K562 (cell line): ENCODE data around the gene C10orf105.

ENCODE experiments used
- BHLHE40 ChIP-seq: IDR thresholded peaks from 2 replicates; pipeline ENCODE4 v1.6.1; 2011; ENCODE audit warnings: low read length, improper control_type of control experiment
- CBX8 ChIP-seq: fragments of 200-600 bp; sonication (generic); IDR thresholded peaks from 2 replicates; pipeline ENCODE4 v1.6.1; 2012; ENCODE audit warnings: borderline replicate concordance, mixed run types, low read depth, mild to moderate bottlenecking, moderate library complexity, mixed read lengths, low read length, control low read depth, inconsistent platforms; ENCODE audit not compliant: poor library complexity, severe bottlenecking; ENCODE audit errors: extremely low read depth
- CGGBP1 ChIP-seq: fragments of 250-450 bp; sonication (Bioruptor Pico); IDR thresholded peaks from 2 replicates; pipeline ENCODE4 v1.9.0; 2021; ENCODE audit warnings: mild to moderate bottlenecking
- CSDE1 ChIP-seq, 2 experiments: fragments of 450-650 bp; IDR thresholded peaks; 2 replicates each; pipeline ENCODE4 v1.6.1; 2016; ENCODE audit warnings: mild to moderate bottlenecking in 1 of 2
- CTCF ChIP-seq, 3 experiments: IDR thresholded peaks in 2 of 3; conservative IDR thresholded peaks in 1 of 3; 2 replicates each; pipeline ENCODE4 v1.5.1; 2011 to 2012; ENCODE audit warnings: low read length in 3 of 3, mild to moderate bottlenecking in 3 of 3, control low read depth in 2 of 3, improper control_type of control experiment in 1 of 3, inconsistent platforms in 1 of 3, low read depth in 1 of 3, mixed read lengths in 1 of 3, moderate library complexity in 1 of 3; ENCODE audit not compliant: insufficient read depth in 2 of 3
- DNMT1 ChIP-seq: fragments of 450-650 bp; IDR thresholded peaks from 2 replicates; pipeline ENCODE4 v1.6.1; 2016; ENCODE audit warnings: antibody characterized with exemption, mild to moderate bottlenecking
- KDM4B ChIP-seq, 2 experiments: fragments of 450-650 bp in 1 of 2; sonication (generic) in 1 of 2; IDR thresholded peaks; 2 replicates each; pipeline ENCODE4 v1.6.1; 2016 to 2017; ENCODE audit warnings: borderline replicate concordance in 2 of 2, antibody characterized with exemption in 1 of 2, low read depth in 1 of 2, mild to moderate bottlenecking in 1 of 2
- MAFK ChIP-seq: IDR thresholded peaks from 2 replicates; pipeline ENCODE4 v1.6.1; 2011; ENCODE audit warnings: low read length, improper control_type of control experiment
- POLR2A ChIP-seq: fragments of 450-650 bp; conservative IDR thresholded peaks from 2 replicates; pipeline ENCODE4 v1.6.1; 2016
- POLR2AphosphoS2 ChIP-seq: IDR thresholded peaks from 2 replicates; pipeline ENCODE4 v1.6.1; 2012; ENCODE audit warnings: low read length, improper control_type of control experiment
- REST ChIP-seq, 2 experiments: fragments of 450-650 bp; formaldehyde crosslinking in 1 of 2; IDR thresholded peaks; 2 replicates each; pipeline versions ENCODE4 v1.4.0 to v1.6.1; 2014 to 2020; ENCODE audit warnings: mild to moderate bottlenecking in 2 of 2, borderline replicate concordance in 1 of 2, low read depth in 1 of 2
- RFX5 ChIP-seq: IDR thresholded peaks from 2 replicates; pipeline ENCODE4 v1.6.1; 2011; ENCODE audit warnings: low read depth, mild to moderate bottlenecking, improper control_type of control experiment, low read length
- ZHX1 ChIP-seq: fragments of 150-350 bp; conservative IDR thresholded peaks from 2 replicates; pipeline ENCODE4 v1.6.1; 2014; ENCODE audit warnings: low read length
- ZNF639 ChIP-seq, 2 experiments: fragments of 200-800 bp in 1 of 2; sonication (Bioruptor generic) in 1 of 2; sonication (generic) in 1 of 2; formaldehyde crosslinking in 1 of 2; IDR thresholded peaks in 1 of 2; conservative IDR thresholded peaks in 1 of 2; 2 replicates each; pipeline versions ENCODE4 v1.5.0 to v1.6.1; 2016 to 2020; ENCODE audit warnings: missing compliant biosample characterization in 1 of 2, missing genetic modification characterization in 1 of 2, missing genetic modification reagents in 1 of 2

- no peak for TF ChIP-seq POLR2AphosphoS2
- no peak for TF ChIP-seq KDM4B (IDR thresholded peaks at IDR 0.05; ENCODE audit: borderline replicate concordance in 2 of 2, low read depth in 1 of 2)
- TF ChIP-seq POLR2A = no peak
- no peak for TF ChIP-seq CSDE1 (IDR thresholded peaks at IDR 0.05)
- no peak for TF ChIP-seq CTCF (IDR thresholded peaks at IDR 0.05 in 2 of 3, conservative IDR thresholded peaks at IDR 0.05 in 1 of 3; ENCODE audit: insufficient read depth in 2 of 3, low read depth in 1 of 3, low read length in 3 of 3)
- TF ChIP-seq RFX5 = no peak
- no peak for TF ChIP-seq ZHX1
- TF ChIP-seq REST (IDR thresholded peaks at IDR 0.05; ENCODE audit: borderline replicate concordance) = no peak
- no peak for TF ChIP-seq REST (CRISPR knock-in tag; IDR thresholded peaks at IDR 0.05; ENCODE audit: low read depth)
- TF ChIP-seq DNMT1 = no peak
- no peak for TF ChIP-seq CGGBP1
- TF ChIP-seq BHLHE40 = no peak
- no peak for TF ChIP-seq CBX8
- TF ChIP-seq ZNF639 (CRISPR knock-in tag; conservative IDR thresholded peaks at IDR 0.05 in 1 of 2, IDR thresholded peaks at IDR 0.05 in 1 of 2) = no peak
- TF ChIP-seq MAFK = no peak
Observed at GRCh38 chr10:71667387-71667752, 52.2 kb downstream of the C10orf105 start.
